CD14-positive monocyte (primary cell): ENCODE results near the gene DMRT2. TPM values are rescaled to one million over a fixed set of nuclear protein-coding genes. Genes with fewer than 3 reads are reported as not detected.

Experiments used
- DNase-seq, 3 donors: peaks; one replicate each; pipeline ENCODE4 v3.0.0-alpha.2; 2011 to 2022
- H2AFZ ChIP-seq: 2 replicates; pipeline ENCODE4 v1.6.0; 2012; ENCODE audit warnings: mild to moderate bottlenecking, low read depth, low read length, inconsistent platforms; ENCODE audit not compliant: insufficient read depth, poor library complexity, severe bottlenecking
- H3K27ac ChIP-seq, 2 donors: 1 replicate in 1 of 2; 2 replicates in 1 of 2; pipeline ENCODE4 v1.5.1; 2012 to 2013; ENCODE audit warnings: low read length in 2 of 2, control low read depth in 1 of 2, inconsistent platforms in 1 of 2, low read depth in 1 of 2, mild to moderate bottlenecking in 1 of 2
- H3K27me3 ChIP-seq, 2 donors: one replicate each; pipeline versions ENCODE4 v1.6.0 to v1.6.1; 2011 to 2013; ENCODE audit warnings: low read length in 2 of 2; ENCODE audit not compliant: control insufficient read depth in 2 of 2, insufficient read depth in 2 of 2
- H3K36me3 ChIP-seq, 2 donors: replicated peaks in 1 of 2; 1 replicate in 1 of 2; 2 replicates in 1 of 2; pipeline versions ENCODE4 v1.5.1 to v1.6.1; 2012 to 2013; ENCODE audit warnings: low read length in 2 of 2, control low read depth in 1 of 2, inconsistent platforms in 1 of 2, mild to moderate bottlenecking in 1 of 2; ENCODE audit not compliant: insufficient read depth in 2 of 2, control insufficient read depth in 1 of 2
- H3K4me1 ChIP-seq, 2 donors: 1 replicate in 1 of 2; 2 replicates in 1 of 2; pipeline versions ENCODE4 v1.5.1 to v1.6.1; 2012 to 2013; ENCODE audit warnings: low read length in 2 of 2, control low read depth in 1 of 2, inconsistent platforms in 1 of 2, mild to moderate bottlenecking in 1 of 2, moderate library complexity in 1 of 2; ENCODE audit not compliant: insufficient read depth in 2 of 2, control insufficient read depth in 1 of 2
- H3K4me2 ChIP-seq: replicated peaks from 2 replicates; pipeline ENCODE3; 2012; ENCODE audit warnings: low read length, moderate library complexity, mild to moderate bottlenecking; ENCODE audit not compliant: poor library complexity, severe bottlenecking; ENCODE audit errors: extremely low read depth
- H3K4me3 ChIP-seq, 3 experiments: fragments of 200-600 bp in 1 of 3; sonication (generic) in 1 of 3; replicated peaks in 1 of 3; 1 replicate in 2 of 3; 2 replicates in 1 of 3; pipeline ENCODE4 v1.5.1; 2011 to 2013; ENCODE audit warnings: low read length in 3 of 3, mild to moderate bottlenecking in 3 of 3, control low read depth in 2 of 3, low read depth in 2 of 3, inconsistent platforms in 1 of 3, moderate library complexity in 1 of 3
- H3K79me2 ChIP-seq: 2 replicates; pipeline ENCODE4 v1.6.0; 2012; ENCODE audit warnings: mild to moderate bottlenecking, control low read depth, inconsistent platforms, low read length, moderate library complexity; ENCODE audit not compliant: insufficient read depth
- H3K9ac ChIP-seq: 2 replicates; pipeline ENCODE4 v1.6.0; 2017; ENCODE audit warnings: low read length, mild to moderate bottlenecking; ENCODE audit not compliant: insufficient read depth, poor library complexity, severe bottlenecking
- H3K9me3 ChIP-seq, 2 donors: replicated peaks in 1 of 2; 1 replicate in 1 of 2; 2 replicates in 1 of 2; pipeline versions ENCODE4 v1.5.1 to v1.6.1; 2012 to 2013; ENCODE audit warnings: low read length in 2 of 2, control low read depth in 1 of 2; ENCODE audit not compliant: control insufficient read depth in 1 of 2, insufficient read depth in 1 of 2
- H4K20me1 ChIP-seq: 2 replicates; pipeline ENCODE4 v1.6.0; 2012; ENCODE audit warnings: mild to moderate bottlenecking, low read length, control low read depth, moderate library complexity; ENCODE audit not compliant: insufficient read depth
- H3K27ac Mint-ChIP-seq, 7 donors: one replicate each; pipeline ENCODE4 v1.8.0; 2020; ENCODE audit warnings: mild to moderate bottlenecking in 7 of 7, mixed read lengths in 7 of 7, moderate library complexity in 6 of 7, inconsistent platforms in 2 of 7
- H3K27me3 Mint-ChIP-seq, 3 donors: one replicate each; pipeline ENCODE4 v1.8.0; 2021 to 2022; ENCODE audit warnings: low read depth in 3 of 3, mild to moderate bottlenecking in 3 of 3, mixed read lengths in 3 of 3, moderate library complexity in 3 of 3, inconsistent platforms in 1 of 3
- H3K36me3 Mint-ChIP-seq, 2 donors: one replicate each; pipeline ENCODE4 v1.8.0; 2020; ENCODE audit warnings: mixed read lengths in 2 of 2, inconsistent platforms in 1 of 2, mild to moderate bottlenecking in 1 of 2
- H3K4me1 Mint-ChIP-seq: one replicate; pipeline ENCODE4 v1.8.0; 2020; ENCODE audit warnings: mild to moderate bottlenecking, mixed read lengths
- H3K4me3 Mint-ChIP-seq, 2 donors: one replicate each; pipeline ENCODE4 v1.8.0; 2020; ENCODE audit warnings: mild to moderate bottlenecking in 2 of 2, mixed read lengths in 2 of 2, moderate library complexity in 1 of 2
- H3K9me3 Mint-ChIP-seq, 7 donors: one replicate each; pipeline ENCODE4 v1.8.0; 2020 to 2022; ENCODE audit warnings: mixed read lengths in 7 of 7, mild to moderate bottlenecking in 6 of 7, moderate library complexity in 6 of 7, inconsistent platforms in 2 of 7
- WGBS: methylation state at CpG from one replicate; pipeline ENCODE4 v1.1.5; 2013; ENCODE audit warnings: missing lambda C conversion rate; ENCODE audit not compliant: insufficient coverage; 5-methylcytosine and 5-hydroxymethylcytosine counted together
- intact Hi-C, 2 donors: fragments of 100-400 bp; cut with micrococcal nuclease; formaldehyde crosslinking; loops; one replicate each; pipeline versions ENCODE4 v1.15.0 to v1.15.1; 2023
- polyA plus RNA-seq, 3 donors: library from polyadenylated mRNA; depleted of rRNA in 1 of 3; unstranded in 2 of 3; stranded (reverse) in 1 of 3; fragments of 300-500 nt in 2 of 3; fragments of >200 nt in 1 of 3; fragmentation: Illumina TruSeq in 2 of 3; gene quantifications; 1 replicate in 2 of 3; 2 replicates in 1 of 3; pipeline ENCODE4 v1.2.3, GENCODE V29; 2012 to 2021
- TF ChIP-seq, protein P1 (sequence below): fragments of 200-600 bp; IDR thresholded peaks from one replicate; pipeline ENCODE4 v1.8.0; 2022; ENCODE audit warnings: antibody characterized with exemption, mild to moderate bottlenecking

Gene DMRT2
- polyA plus RNA-seq, 3 donors: not detected

DNA sequence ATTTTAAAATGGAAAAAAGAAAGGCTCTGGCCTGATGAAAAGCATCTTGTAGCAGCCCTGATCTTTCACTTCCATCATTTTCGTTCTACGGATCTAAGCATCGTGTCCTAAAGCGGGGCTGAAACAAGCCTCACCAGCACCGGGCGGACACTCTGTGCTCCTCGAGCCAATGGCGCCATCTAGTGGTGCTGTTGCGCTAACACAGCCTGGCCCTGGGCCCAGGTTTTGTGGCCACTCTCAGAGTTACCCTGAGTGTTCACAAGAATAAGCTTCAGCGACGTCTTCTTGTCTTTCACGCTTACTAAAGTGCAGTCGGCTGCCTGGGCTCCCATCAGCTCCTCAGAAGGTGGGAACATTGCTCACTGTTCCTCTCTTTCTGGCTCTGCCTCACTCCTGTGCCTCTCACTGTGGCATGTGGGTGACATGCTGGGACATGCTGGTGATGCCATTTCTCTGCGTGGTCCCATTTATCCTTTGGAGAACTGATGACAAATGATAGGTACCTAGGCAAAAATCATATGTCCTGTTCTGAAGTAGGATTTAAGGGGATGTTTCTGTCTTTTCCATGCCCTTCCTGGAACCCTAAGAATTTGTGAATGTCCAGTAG lies 41.0 kb upstream of the DMRT2 start:
- H3K9me3 ChIP-seq: no peaks in the 10 kb centered on the region
- H2AFZ ChIP-seq: no peak overlapping the region
- peaks cover 0 to 1% of the 10 kb centered on the region in 2 donors for H3K27me3 ChIP-seq
- Mint-ChIP-seq H3K27ac (peak overlapping the region in 2 of 7 donors; percentile 38 to 71), H3K4me1 (peaks cover 22% of the 10 kb centered on the region), H3K9me3 (no peaks in the 10 kb centered on the region), H3K36me3 (no peaks in the 10 kb centered on the region), H3K27me3 (peaks cover 2 to 8% (median 2%) of the 10 kb centered on the region in 3 donors), H3K4me3 (no peak overlapping the region)
- H3K9ac ChIP-seq: no peak overlapping the region
- peak; percentile 69 to 81 (median 79) for DNase-seq
- TF ChIP-seq, protein P1, sequence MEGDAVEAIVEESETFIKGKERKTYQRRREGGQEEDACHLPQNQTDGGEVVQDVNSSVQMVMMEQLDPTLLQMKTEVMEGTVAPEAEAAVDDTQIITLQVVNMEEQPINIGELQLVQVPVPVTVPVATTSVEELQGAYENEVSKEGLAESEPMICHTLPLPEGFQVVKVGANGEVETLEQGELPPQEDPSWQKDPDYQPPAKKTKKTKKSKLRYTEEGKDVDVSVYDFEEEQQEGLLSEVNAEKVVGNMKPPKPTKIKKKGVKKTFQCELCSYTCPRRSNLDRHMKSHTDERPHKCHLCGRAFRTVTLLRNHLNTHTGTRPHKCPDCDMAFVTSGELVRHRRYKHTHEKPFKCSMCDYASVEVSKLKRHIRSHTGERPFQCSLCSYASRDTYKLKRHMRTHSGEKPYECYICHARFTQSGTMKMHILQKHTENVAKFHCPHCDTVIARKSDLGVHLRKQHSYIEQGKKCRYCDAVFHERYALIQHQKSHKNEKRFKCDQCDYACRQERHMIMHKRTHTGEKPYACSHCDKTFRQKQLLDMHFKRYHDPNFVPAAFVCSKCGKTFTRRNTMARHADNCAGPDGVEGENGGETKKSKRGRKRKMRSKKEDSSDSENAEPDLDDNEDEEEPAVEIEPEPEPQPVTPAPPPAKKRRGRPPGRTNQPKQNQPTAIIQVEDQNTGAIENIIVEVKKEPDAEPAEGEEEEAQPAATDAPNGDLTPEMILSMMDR: peak; percentile 99
- no peak overlapping the region for H3K4me3 ChIP-seq
- 10% methylated on average over 14 of the region's 14 CpGs for WGBS
- H3K4me1 ChIP-seq: peaks cover 33 to 41% of the 10 kb centered on the region in 2 donors
- H3K27ac ChIP-seq: no peak overlapping the region
- no peaks in the 10 kb centered on the region for H3K36me3 ChIP-seq
- H3K79me2 ChIP-seq: no peaks in the 10 kb centered on the region
- peak overlapping the region; percentile 3 for H3K4me2 ChIP-seq
- intact Hi-C loops: loop anchor here (2.0 to 10.0 kb wide), 5 partner anchors 114 to 534 kb away; no protein-coding TSS in a partner anchor
- H4K20me1 ChIP-seq: no peaks in the 10 kb centered on the region

DNA sequence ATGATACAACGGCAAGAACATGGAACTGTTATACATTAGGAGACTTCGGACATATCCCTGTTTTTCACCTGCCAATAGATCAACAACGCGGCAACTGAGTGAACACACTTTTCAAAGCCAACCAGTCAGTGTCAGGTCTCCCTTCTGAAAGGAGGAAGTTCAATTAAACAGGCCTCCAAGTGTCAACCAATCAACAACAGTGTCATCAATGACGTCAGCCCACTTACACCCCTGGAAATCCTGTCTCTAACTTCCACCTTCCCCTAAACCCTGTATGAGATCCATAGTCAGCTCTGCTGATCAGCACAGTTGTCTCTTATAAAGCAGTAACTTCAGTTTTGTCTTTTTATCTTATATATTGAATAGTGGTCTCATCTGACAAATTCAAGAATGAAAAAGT lies 37.1 kb upstream of the DMRT2 start:
- Histone ChIP-seq H3K36me3 (no peaks in the 10 kb centered on the region), H3K4me1 (peaks cover 28 to 30% of the 10 kb centered on the region in 2 donors), H3K27ac (no peak overlapping the region), H3K4me3 (no peak overlapping the region), H3K27me3 (peaks cover 8 to 12% of the 10 kb centered on the region in 2 donors), H2AFZ (no peak overlapping the region), H3K9me3 (no peaks in the 10 kb centered on the region), H3K9ac (no peak overlapping the region), H4K20me1 (no peaks in the 10 kb centered on the region), H3K4me2 (no peak overlapping the region), H3K79me2 (no peaks in the 10 kb centered on the region)
- H3K4me1 Mint-ChIP-seq: peaks cover 15% of the 10 kb centered on the region
- no peaks in the 10 kb centered on the region for H3K9me3 Mint-ChIP-seq
- H3K36me3 Mint-ChIP-seq: no peaks in the 10 kb centered on the region
- H3K27me3 Mint-ChIP-seq: peaks cover 7 to 23% (median 14%) of the 10 kb centered on the region in 3 donors
- 96% methylated on average over 4 of the region's 5 CpGs for WGBS
- TF ChIP-seq, protein P1: no peak
- intact Hi-C loops: no loop called here
- no peak overlapping the region for H3K27ac Mint-ChIP-seq
- no peak overlapping the region for H3K4me3 Mint-ChIP-seq
- peak; percentile 36 to 80 (median 49) for DNase-seq
